Measurements from ENCODE around the gene GAD1.
A peak's percentile ranks its signal among the peaks of the same experiment; 100 is the strongest.

GAD1 gene

GRCh38 chr2:170842785-170843184 lies 26.1 kb downstream of the GAD1 start:
- H3K27ac ChIP-seq (ENCODE audit: low read depth, low read length), result no peak overlapping the region
- TF ChIP-seq EZH2phosphoT487 (conservative IDR thresholded peaks at IDR 0.05; ENCODE audit: low read length), result no peak
- no peak for TF ChIP-seq CTCF (IDR thresholded peaks at IDR 0.05; ENCODE audit: insufficient read depth, low read length, poor library complexity, severe bottlenecking)
- no peaks in the 10 kb centered on the region for H3K79me2 ChIP-seq (ENCODE audit: insufficient read depth, low read length)
- H3K27me3 ChIP-seq (ENCODE audit: low read length), result no peaks in the 10 kb centered on the region
- H3K4me3 ChIP-seq (ENCODE audit: insufficient read depth, low read length, poor library complexity, severe bottlenecking), result no peak overlapping the region
- no peaks in the 10 kb centered on the region for H3K9me3 ChIP-seq (ENCODE audit: insufficient read depth, low read length)
- no peak overlapping the region for H3K9ac ChIP-seq (ENCODE audit: low read length)
- H4K20me1 ChIP-seq (ENCODE audit: low read depth, low read length), result no peaks in the 10 kb centered on the region
- H3K4me2 ChIP-seq (ENCODE audit: low read depth, low read length, poor library complexity, severe bottlenecking), result no peak overlapping the region
- no peaks in the 10 kb centered on the region for H3K36me3 ChIP-seq (ENCODE audit: low read length)
- no peaks in the 10 kb centered on the region for H3K9me2 ChIP-seq (replicated peaks; ENCODE audit: insufficient read depth, low read length)
- no peaks in the 10 kb centered on the region for H3F3A ChIP-seq (ENCODE audit: insufficient read depth)
- no peak overlapping the region for H2AFZ ChIP-seq (ENCODE audit: low read depth, low read length, severe bottlenecking)

DNA sequence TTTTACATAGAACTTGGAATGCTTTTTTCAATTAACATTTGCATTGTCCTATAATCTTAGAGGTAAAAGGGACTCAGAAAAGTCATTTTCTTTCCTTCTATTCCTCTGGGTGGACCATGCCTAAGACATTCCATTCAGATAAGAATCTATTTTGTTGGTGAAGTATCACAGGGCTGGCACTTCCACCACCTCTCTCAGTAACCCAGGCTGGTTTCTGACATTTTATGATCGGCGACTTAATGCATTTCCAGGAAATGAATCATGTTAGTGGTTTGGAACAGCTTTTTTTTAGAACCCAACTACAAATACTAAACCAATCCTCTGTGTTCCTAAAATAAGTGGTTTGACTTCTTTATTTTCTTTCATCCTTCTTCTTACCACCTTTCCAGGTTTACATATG lies 27.0 kb downstream of the GAD1 start:
- Histone ChIP-seq H3K27ac (ENCODE audit: low read depth, low read length) (no peak overlapping the region), H2AFZ (ENCODE audit: low read depth, low read length, severe bottlenecking) (no peak overlapping the region), H3K9ac (ENCODE audit: low read length) (no peak overlapping the region), H3K79me2 (ENCODE audit: insufficient read depth, low read length) (no peaks in the 10 kb centered on the region), H3F3A (ENCODE audit: insufficient read depth) (no peaks in the 10 kb centered on the region), H3K9me2 (replicated peaks; ENCODE audit: insufficient read depth, low read length) (no peaks in the 10 kb centered on the region), H3K27me3 (ENCODE audit: low read length) (no peaks in the 10 kb centered on the region), H3K4me3 (ENCODE audit: insufficient read depth, low read length, poor library complexity, severe bottlenecking) (no peak overlapping the region), H3K4me2 (ENCODE audit: low read depth, low read length, poor library complexity, severe bottlenecking) (no peak overlapping the region), H3K36me3 (ENCODE audit: low read length) (no peaks in the 10 kb centered on the region), H3K9me3 (ENCODE audit: insufficient read depth, low read length) (no peaks in the 10 kb centered on the region), H4K20me1 (ENCODE audit: low read depth, low read length) (no peaks in the 10 kb centered on the region)
- TF ChIP-seq EZH2phosphoT487 (conservative IDR thresholded peaks at IDR 0.05; ENCODE audit: low read length) (no peak), CTCF (IDR thresholded peaks at IDR 0.05; ENCODE audit: insufficient read depth, low read length, poor library complexity, severe bottlenecking) (no peak)

- Histone ChIP-seq H3K9me2 (replicated peaks; ENCODE audit: insufficient read depth, low read length) (no peaks in the 10 kb centered on the region), H3K27me3 (ENCODE audit: low read length) (no peaks in the 10 kb centered on the region), H3K27ac (ENCODE audit: low read depth, low read length) (no peak overlapping the region), H3K4me2 (ENCODE audit: low read depth, low read length, poor library complexity, severe bottlenecking) (no peak overlapping the region), H3K4me3 (ENCODE audit: insufficient read depth, low read length, poor library complexity, severe bottlenecking) (no peak overlapping the region), H2AFZ (ENCODE audit: low read depth, low read length, severe bottlenecking) (no peak overlapping the region), H4K20me1 (ENCODE audit: low read depth, low read length) (no peaks in the 10 kb centered on the region), H3K9me3 (ENCODE audit: insufficient read depth, low read length) (no peaks in the 10 kb centered on the region), H3F3A (ENCODE audit: insufficient read depth) (no peaks in the 10 kb centered on the region), H3K9ac (ENCODE audit: low read length) (no peak overlapping the region), H3K36me3 (ENCODE audit: low read length) (no peaks in the 10 kb centered on the region), H3K79me2 (ENCODE audit: insufficient read depth, low read length) (no peaks in the 10 kb centered on the region)
- TF ChIP-seq CTCF (IDR thresholded peaks at IDR 0.05; ENCODE audit: insufficient read depth, low read length, poor library complexity, severe bottlenecking), result peak; percentile 28
- no peak for TF ChIP-seq EZH2phosphoT487 (conservative IDR thresholded peaks at IDR 0.05; ENCODE audit: low read length)
These were observed 28.7 kb downstream of the GAD1 start for GRCh38 chr2:170845343-170845742.

All from SU-DHL-6 (cell line).